HepG2 (cell line): ENCODE data around the gene TBCCD1. TPM values are rescaled to one million over a fixed set of nuclear protein-coding genes. Genes with fewer than 3 reads are reported as not detected.

Source experiments
- ATF7-NPFF ChIP-seq: sonication (generic); formaldehyde crosslinking; IDR thresholded peaks from 2 replicates; pipeline ENCODE4 v1.8.1; 2023; ENCODE audit warnings: mild to moderate bottlenecking, low read depth, missing genetic modification reagents, moderate library complexity
- ETS1 ChIP-seq: sonication (generic); formaldehyde crosslinking; IDR thresholded peaks from 2 replicates; pipeline ENCODE4 v1.4.0; 2020; ENCODE audit warnings: missing genetic modification reagents
- MEIS2 ChIP-seq: sonication (generic); formaldehyde crosslinking; IDR thresholded peaks from 2 replicates; pipeline ENCODE4 v1.9.0; 2021; ENCODE audit warnings: mild to moderate bottlenecking, missing genetic modification reagents
- NCOA1 ChIP-seq: sonication (generic); formaldehyde crosslinking; IDR thresholded peaks from 2 replicates; pipeline ENCODE4 v1.9.0; 2021; ENCODE audit warnings: missing genetic modification reagents
- NR2C2 ChIP-seq: sonication (generic); formaldehyde crosslinking; IDR thresholded peaks from 2 replicates; pipeline ENCODE4 v1.4.0; 2020; ENCODE audit warnings: missing genetic modification reagents, mild to moderate bottlenecking, moderate library complexity, borderline replicate concordance
- SKIL ChIP-seq: sonication (generic); formaldehyde crosslinking; IDR thresholded peaks from 2 replicates; pipeline ENCODE4 v1.8.0; 2022; ENCODE audit warnings: missing genetic modification reagents, mild to moderate bottlenecking, moderate library complexity, borderline replicate concordance
- TRAFD1 ChIP-seq: sonication (generic); formaldehyde crosslinking; IDR thresholded peaks from 2 replicates; pipeline ENCODE4 v1.5.1; 2020; ENCODE audit warnings: missing genetic modification reagents, mild to moderate bottlenecking, borderline replicate concordance
- ZBTB40 ChIP-seq, 2 experiments: fragments of 450-650 bp in 1 of 2; sonication (generic) in 1 of 2; formaldehyde crosslinking in 1 of 2; IDR thresholded peaks; 2 replicates each; pipeline versions ENCODE4 v1.6.1 to v1.8.0; 2016 to 2022; ENCODE audit warnings: antibody characterized with exemption in 1 of 2, mild to moderate bottlenecking in 1 of 2, missing genetic modification reagents in 1 of 2
- ZNF207 ChIP-seq: fragments of 450-650 bp; IDR thresholded peaks from 2 replicates; pipeline ENCODE4 v1.6.1; 2016; ENCODE audit warnings: antibody characterized with exemption, borderline replicate concordance
- ZNF446 ChIP-seq: sonication (generic); formaldehyde crosslinking; IDR thresholded peaks from 2 replicates; pipeline ENCODE4 v1.5.0; 2020; ENCODE audit warnings: mild to moderate bottlenecking, missing genetic modification reagents
- ZNF678 ChIP-seq: sonication (generic); formaldehyde crosslinking; IDR thresholded peaks from 2 replicates; pipeline ENCODE4 v1.4.0; 2020; ENCODE audit warnings: mild to moderate bottlenecking, missing genetic modification reagents
- ZNF709 ChIP-seq: sonication (generic); formaldehyde crosslinking; IDR thresholded peaks from 2 replicates; pipeline ENCODE4 v1.5.0; 2020; ENCODE audit warnings: mild to moderate bottlenecking, missing genetic modification reagents
- polyA plus RNA-seq, 8 experiments: library from polyadenylated mRNA; depleted of rRNA in 3 of 8; stranded (reverse) in 7 of 8; unstranded in 1 of 8; fragments of >200 nt; fragmentation: Illumina TruSeq in 4 of 8; extraction: Trizol in 4 of 8; gene quantifications; 2 replicates each; pipeline versions ENCODE4 v1.2.1 to v1.2.3, GENCODE V29; 2011 to 2016; ENCODE audit warnings: low read depth in 4 of 8, missing spikeins in 1 of 8, mixed read lengths in 1 of 8; ENCODE audit not compliant: insufficient read depth in 1 of 8
- total RNA-seq, 5 experiments: library from RNA; depleted of rRNA; stranded (reverse); fragments of >200 nt; fragmentation: Illumina TruSeq; extraction: Trizol; gene quantifications; 2 replicates each; pipeline ENCODE4 v1.2.3, GENCODE V29; 2016; ENCODE audit warnings: low read depth in 1 of 5

Gene TBCCD1
- total and polyA plus RNA-seq, 2 of the 13 experiments (the other 11 are each of a cell fraction or from before 2014, with no cell fraction given): 13.6 to 16.2 TPM

- peak; percentile 94 for TF ChIP-seq ATF7-NPFF (CRISPR knock-in tag)
- TF ChIP-seq ETS1 (CRISPR knock-in tag): no peak
- no peak for TF ChIP-seq ZBTB40 (IDR thresholded peaks at IDR 0.05)
- TF ChIP-seq ZBTB40 (CRISPR knock-in tag; IDR thresholded peaks at IDR 0.05): no peak; the same call in 1 of the 2 replicates
- TF ChIP-seq SKIL (CRISPR knock-in tag): peak; percentile 14; the same call in 1 of the 2 replicates
- TF ChIP-seq ZNF678 (CRISPR knock-in tag): peak; percentile 73; the same call in 1 of the 2 replicates
- TF ChIP-seq NCOA1 (CRISPR knock-in tag): 0 out of 2 replicates have a peak, but pooled peaks have one; percentile 10
- TF ChIP-seq TRAFD1 (CRISPR knock-in tag): no peak
- peak; percentile 53; the same call in 1 of the 2 replicates for TF ChIP-seq MEIS2 (CRISPR knock-in tag)
- no peak for TF ChIP-seq ZNF207
- 0 out of 2 replicates have a peak, but pooled peaks have one; percentile 36 for TF ChIP-seq ZNF446 (CRISPR knock-in tag)
- TF ChIP-seq NR2C2: peak; percentile 75; the same call in 1 of the 2 replicates
- peak; percentile 78; the same call in 1 of the 2 replicates for TF ChIP-seq ZNF709 (CRISPR knock-in tag)
Measured at GRCh38 chr3:186567072-186567921, at the start of gene TBCCD1 (continued).
